NOMO-1 treated with dmso at 0.1 percent for 144 hours (cell line): Measurements from ENCODE around the gene CHD6.

Source experiments
- DNase-seq: peaks from one replicate; lab custom pipeline; 2025; ENCODE audit not compliant: unreplicated experiment; lab: John Stamatoyannopoulos, UW

Gene CHD6

DNA sequence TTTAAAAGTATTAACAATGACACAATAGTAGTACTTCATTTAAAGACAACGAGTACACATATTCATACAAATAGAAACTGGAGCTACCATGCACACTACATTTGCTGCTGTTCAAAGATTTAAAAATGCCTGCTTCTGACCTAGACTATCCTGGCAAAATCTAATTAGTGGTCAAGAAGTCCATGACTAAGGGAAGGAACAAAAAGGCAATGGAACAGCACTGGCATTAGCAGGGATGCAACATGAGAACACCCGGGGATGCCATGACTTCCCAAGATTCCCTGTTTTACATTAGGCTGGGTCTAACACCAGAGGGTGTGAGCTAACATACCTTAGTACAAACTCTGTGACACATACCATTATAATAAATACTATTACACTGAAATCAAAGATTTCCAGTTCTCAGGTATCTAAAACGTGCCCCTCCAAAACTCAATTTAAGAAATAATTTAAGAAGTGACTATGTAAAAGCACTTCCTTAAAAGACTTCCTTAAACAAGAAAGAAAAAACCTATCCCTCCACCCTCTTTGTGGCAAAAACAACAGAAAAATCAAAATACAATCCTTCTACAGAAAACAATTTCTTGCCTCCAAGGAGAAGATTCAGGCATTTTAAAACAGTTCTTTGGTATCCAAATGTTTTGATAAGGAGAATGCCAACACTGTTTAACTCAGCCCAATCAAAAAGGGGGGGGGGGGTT, 25.5 kb downstream of the CHD6 start:
- DNase-seq, result no peak

DNA sequence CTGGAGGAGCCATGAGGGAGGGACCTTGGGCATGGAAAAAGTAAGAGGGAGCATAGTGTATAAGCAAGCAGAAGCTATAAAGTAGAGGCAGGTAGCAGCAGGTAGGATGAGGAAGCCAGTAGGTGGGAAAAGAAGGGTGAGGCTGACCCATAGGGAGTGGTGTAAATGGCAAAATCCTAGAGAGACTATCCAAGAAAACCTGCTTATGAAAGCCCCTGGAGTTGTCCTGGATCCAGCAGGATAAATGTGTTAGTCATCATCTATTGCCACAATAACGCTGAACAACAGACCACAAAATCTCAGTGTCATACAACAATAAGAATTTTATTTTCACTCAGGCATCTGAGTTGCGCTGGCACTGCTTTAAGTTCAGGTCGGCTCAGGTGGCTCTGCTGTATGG, 30.2 kb downstream of the CHD6 start:
- DNase-seq, result no peak

- DNase-seq, result no peak
Measured at GRCh38 chr20:41587523-41587922, 30.7 kb downstream of the CHD6 start.

DNA sequence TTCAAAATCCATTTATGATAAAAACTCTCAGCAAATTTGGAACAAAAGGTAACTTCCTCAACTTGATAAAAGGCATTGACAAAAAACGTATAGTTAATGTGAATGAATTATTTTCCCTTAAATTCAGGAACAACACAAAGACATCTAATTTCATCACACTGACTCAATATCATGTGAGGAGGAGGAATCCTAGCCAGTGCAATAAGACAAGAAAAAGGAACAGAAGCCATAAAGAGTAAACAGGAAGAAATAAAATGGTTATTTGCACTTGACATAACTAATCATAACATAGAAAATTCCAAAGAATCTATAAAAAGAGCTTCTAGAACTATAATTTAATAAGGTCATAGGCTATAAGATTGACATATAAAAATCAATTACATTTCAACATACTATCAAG, 31.4 kb downstream of the CHD6 start:
- DNase-seq, result no peak

- no peak for DNase-seq
Measured at GRCh38 chr20:41580350-41580749, 37.8 kb downstream of the CHD6 start.

DNA sequence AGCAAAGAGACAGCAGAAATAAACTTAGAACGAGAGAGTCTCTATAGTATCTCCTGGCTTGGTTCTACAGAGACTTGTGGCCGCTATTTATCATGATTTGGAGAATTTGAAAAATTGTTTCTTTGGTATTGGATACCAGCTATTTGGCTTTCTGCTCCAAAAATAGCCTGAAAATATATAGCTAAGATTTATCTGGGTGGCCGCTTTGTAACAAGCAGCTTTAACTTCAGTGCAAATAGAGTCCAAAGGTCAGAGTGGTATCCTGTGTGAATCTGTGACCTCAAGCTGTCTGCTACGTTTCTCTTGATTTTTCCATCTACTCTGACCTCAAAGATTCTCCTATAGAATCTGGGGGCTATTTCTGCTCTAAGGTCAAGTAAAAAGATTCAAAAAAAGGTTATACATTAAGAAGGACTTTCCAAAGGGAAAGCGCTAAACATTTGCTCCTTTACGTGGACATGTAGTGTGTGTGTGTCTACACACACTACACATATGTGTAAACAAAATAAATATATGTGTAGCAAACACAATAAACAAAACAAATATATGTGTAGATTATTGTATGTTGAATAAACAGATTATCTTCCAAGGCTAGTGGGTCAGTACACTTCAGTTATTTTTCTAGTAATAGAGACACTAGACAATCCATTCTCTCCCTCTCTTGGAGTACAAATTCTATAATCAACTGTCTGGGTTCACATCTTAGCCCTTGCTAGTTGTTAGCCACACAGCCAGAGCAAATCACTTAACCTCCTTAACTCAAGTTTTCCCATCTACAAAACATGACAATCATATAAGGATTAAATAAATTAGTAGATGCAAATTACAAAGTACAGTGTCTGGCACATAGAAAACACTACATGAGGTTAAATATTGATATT, 40.8 kb downstream of the CHD6 start:
- no peak for DNase-seq

GRCh38 chr20:41575412-41575811, 42.8 kb downstream of the CHD6 start:
- DNase-seq, result no peak

DNA sequence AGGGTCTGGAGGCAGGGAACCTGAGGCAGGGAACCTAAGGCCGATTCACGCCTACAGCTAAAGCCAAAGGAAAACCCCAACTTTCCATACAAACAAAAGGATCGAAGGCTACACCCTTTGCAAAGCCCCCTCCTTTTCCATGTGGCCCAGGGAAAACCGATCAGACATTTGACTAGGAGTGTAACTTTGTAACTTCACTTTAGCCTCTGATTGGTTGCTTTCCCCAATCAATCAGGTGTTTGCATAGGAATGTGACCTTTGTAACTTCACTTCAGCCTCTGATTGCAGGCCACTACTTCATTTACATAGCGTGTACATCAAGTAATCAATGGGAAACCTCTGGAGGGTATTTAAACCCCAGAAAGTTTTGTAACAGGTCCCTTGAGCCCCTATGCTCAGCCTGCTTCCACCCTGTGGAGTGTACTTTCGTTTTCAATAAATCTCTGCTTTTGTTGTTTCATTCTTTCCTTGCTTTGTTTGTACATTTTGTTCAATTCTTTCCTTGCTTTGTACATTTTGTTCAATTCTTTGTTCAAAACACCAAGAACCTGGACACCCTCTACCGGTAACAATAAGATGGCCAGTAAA, 43.3 kb downstream of the CHD6 start:
- DNase-seq, result no peak

GRCh38 chr20:41573955-41574354, 44.2 kb downstream of the CHD6 start:
- no peak for DNase-seq

DNA sequence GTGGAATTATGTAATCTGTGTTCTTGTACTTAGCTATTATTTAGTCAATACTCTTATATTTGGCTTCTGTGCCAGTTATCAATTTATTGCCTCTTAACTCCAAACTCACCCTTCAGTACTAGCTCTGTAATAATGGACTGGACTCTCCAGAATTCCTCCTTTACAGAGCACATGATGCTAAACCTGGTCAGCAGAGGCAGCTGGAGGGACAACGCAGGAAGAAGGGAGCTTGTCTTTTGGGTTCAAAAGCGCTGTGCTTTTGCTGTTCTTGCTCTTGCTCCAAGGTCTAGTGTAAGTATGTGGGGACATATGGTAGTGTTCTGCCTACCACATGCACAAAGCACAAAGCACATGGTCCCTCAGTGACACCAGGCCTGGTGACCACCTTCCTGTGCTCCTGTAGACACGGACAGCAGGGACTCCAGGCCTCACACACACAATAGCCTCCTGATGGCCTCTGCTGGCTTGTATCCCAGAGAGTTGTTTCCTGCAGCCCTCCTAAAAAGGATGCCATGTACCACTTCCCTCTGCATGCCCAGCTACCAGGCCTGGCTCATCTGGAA, 46.1 kb downstream of the CHD6 start:
- no peak for DNase-seq

DNA sequence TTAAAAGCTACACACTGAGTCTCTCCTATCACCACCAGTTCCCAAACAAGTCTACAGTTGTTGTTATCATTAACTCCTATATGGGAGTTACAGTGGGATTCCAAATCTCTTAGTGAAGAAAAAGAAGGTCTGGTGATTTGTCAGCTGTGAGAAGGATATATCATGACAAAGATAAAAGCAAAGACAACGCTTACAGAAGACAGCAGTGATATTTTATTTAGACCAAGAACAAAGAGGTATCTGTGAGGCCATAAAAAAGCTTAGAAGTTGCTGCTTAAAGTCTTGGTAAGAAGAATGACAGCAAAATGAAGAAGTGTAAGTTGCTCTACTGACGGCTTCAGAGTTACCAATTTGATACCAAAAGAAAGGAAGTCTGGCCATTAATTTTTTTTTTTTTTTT, 47.2 kb downstream of the CHD6 start:
- no peak for DNase-seq

DNA sequence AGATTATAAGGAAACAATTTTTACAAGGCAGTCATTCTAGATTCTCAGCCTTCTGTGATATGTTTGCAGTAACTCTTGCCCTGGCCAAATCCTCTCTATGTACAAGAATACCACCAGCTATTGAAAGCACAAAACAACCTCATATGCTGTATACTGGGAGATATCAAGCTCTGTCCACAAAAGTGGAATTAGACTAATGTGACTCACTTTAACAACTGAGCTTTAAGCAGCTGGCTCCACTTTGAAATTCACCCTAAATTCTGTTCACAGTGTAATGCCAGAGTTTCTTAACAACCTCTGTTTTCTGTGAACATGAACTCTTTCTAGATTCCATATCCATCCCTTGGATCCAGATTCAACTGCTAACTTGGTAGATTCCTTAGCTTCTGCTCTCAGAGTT, 47.6 kb downstream of the CHD6 start:
- DNase-seq, result no peak

- no peak for DNase-seq
Measured at GRCh38 chr20:41567615-41568014, 50.6 kb downstream of the CHD6 start.

GRCh38 chr20:41566896-41567527, 51.2 kb downstream of the CHD6 start:
- no peak for DNase-seq

DNA sequence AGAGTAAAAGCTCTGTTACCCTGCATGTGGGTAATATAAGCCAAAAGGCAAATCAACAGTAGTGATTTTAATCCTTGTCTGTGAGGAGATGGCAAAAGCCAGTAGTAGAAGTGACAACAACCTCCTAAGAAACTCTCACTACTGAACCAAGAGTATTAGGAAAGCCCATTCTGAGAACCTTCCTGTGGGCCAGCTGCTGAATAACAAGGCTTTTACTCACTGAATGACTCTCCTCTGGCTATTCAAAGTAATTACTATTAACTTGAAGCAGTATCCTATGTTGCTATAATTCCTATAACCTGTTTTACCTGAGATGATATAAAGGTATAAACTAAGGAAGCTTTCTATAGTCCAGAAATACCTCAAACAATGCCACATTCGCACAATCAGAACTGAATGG, 55.1 kb downstream of the CHD6 start:
- no peak for DNase-seq

DNA sequence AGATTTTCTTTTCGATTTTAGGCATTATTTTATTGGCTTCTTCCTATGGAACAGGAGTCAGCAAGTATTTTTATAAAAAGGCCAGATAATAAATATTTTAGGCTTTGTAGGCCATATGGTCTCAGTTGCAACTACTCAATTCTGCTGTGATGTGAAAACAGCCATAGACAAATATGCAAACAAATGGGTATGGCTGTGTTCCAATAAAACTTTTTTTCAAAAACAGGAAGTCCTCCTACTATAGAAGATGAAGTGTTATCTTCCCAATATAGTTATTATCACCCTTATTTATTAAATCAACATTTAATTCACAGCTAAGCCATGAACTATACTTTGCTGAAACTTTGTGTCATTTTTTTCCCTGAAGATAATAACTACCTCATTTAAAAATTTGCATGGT, 57.2 kb downstream of the CHD6 start:
- DNase-seq, result no peak

- no peak for DNase-seq
Measured at GRCh38 chr20:41559658-41560057, 58.5 kb downstream of the CHD6 start.

GRCh38 chr20:41553142-41553879, 64.9 kb downstream of the CHD6 start:
- no peak for DNase-seq

DNA sequence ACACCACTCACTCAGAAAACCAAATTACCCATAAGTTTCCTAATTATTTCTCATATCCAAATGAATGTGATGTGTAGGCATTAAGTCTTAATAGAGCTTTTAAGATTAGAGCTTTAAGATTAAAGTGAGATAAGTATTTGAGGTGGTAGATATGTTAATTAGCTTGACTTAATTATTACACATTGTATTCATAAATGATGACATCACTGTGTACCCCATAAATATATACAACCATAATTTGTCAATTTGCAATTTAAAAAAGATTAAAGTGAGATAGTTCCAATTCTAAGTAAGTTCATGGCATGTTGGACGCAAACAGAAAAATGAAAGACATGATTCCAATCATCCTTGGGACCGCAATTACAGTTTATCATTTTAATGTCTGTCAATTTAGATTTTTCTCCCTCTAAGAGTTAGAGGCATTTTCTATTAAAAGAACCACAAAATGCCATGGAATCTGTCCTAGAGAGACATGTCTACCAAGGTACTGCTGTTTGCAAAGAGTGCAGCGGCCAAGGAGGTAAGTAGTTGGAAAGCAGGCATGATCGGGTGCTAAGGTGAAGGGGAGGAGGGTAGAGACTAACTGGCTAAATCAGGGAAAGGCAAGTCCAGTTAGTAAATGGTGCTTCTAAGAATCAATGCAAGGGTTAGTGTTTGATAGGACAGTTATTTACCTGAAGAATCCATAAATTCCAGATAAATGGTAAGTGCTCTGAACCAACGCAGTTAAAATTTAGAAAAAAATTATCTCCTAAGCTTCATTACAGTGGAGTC, 65.7 kb downstream of the CHD6 start:
- no peak for DNase-seq
